GM12873 (cell line): Measurements from ENCODE around the gene MED13L.

Experiments
- TF ChIP-seq, protein P1 (sequence below): IDR thresholded peaks from 2 replicates; pipeline ENCODE4 v1.5.1; 2012; ENCODE audit warnings: low read depth, mild to moderate bottlenecking, moderate library complexity, low read length, control low read depth; ENCODE audit not compliant: insufficient read depth; ENCODE audit errors: missing control alignments

The MED13L gene

DNA sequence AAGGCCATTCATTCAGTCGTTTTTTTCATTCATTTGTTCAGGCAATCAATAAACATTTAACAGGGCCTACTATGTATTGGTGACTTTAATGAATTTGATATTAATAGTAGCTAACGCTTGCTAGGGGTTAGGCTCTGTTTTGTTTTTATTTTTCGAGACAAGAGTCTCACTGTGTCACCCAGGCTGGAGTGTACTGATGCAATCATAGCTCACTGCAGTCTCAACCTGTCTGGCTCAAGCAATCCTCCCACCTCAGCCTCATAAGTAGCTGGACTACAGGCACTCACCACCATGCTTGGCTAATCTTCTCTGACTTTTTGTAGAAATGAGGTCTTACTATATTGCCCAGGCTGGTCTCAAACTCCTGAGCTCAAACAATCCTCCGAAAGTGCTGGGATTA lies 25.6 kb upstream of the MED13L start:
- TF ChIP-seq, protein P1, sequence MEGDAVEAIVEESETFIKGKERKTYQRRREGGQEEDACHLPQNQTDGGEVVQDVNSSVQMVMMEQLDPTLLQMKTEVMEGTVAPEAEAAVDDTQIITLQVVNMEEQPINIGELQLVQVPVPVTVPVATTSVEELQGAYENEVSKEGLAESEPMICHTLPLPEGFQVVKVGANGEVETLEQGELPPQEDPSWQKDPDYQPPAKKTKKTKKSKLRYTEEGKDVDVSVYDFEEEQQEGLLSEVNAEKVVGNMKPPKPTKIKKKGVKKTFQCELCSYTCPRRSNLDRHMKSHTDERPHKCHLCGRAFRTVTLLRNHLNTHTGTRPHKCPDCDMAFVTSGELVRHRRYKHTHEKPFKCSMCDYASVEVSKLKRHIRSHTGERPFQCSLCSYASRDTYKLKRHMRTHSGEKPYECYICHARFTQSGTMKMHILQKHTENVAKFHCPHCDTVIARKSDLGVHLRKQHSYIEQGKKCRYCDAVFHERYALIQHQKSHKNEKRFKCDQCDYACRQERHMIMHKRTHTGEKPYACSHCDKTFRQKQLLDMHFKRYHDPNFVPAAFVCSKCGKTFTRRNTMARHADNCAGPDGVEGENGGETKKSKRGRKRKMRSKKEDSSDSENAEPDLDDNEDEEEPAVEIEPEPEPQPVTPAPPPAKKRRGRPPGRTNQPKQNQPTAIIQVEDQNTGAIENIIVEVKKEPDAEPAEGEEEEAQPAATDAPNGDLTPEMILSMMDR, result no peak

DNA sequence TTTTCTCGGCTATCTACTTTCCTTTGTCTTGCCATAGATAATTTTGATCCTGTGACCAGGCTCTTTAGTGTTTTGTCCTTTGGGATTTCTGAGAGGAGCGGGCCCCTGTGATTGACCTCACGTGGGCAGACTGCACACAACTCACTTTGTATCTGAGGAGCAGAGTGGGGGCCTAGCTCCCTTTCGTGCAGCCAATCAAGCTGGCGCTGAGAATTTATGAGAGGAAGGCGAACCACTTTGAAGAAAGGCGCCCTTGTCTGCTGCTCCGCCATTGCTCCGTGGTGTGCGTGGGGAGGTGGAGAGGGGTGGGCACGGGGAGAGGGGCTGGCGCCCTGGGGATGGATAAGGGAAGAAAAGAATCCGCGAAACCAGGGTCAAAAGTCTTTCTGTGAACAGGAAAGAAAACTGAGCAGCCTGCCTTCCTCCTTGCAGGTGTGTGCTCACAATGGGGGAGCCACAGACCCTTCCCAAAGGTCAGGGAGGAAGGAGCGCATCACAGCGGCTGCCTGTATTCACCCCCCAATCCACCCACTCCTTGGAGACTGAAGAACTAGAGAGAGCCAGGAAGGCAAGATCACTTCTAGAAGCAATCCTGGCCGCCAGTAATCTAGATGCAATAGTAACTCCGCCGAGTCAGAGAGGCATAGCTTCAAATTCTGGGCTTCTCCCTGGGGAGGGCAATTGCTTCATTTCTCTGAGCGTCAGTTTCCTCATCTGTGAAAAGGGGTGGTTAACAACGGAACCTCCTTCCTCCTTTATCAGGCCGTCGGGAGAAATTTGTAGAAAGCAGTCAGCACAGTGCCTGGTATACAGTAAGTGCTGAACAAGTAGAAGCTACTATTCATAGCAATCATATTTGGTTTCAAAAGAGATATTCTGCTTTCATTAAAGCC lies 24.9 kb upstream of the MED13L start:
- TF ChIP-seq, protein P1, result no peak

DNA sequence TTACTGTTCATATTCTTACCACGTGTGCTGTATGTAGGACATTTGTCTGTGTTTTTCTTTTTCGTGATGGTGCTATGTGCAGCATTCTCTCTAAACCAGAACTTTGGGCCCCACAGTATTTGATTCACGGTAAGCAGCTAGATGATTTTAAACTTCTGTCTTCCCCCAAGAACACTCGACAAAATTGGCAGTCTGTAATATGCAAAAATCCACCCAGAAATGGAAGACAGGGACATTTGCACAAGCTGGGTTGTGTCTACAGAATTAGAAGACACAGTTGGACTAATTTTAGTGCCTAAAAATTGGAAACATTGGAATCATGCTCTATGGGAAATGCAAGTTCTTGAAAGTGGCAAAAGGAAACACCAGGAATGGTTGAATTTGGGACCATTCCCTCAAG lies 24.1 kb upstream of the MED13L start:
- TF ChIP-seq, protein P1, result no peak

DNA sequence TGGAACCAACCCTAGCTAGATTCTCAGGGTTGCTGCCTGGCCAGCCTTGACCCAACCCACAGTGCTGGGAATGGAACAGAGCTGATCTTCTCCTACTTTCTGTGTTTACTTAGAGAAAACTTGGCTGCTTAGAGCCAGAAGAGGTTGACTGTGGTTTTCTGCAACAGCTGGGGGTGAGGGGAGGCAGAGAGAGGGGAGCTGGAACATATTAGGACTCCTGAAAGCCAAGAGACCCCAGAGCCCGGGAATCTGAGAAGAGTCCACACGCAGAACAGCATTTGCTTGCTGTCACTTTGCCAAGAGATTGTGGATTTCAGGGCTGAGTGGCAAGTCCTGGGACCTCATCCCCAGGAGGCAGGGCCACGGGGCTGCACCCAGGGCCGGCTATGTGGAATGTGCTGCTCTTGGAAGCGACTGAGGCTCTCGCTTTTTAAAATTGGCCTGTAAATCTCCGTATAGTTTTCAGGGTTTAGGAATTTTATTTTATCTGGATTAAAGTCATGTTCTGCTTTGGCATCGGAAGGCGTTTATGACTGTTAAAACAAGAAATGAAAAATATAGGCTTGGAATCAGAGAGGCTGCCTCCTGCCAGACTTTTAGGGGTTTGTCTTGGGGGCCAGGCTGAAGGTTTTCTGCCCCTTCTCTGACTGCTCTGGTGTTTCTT lies 22.3 kb upstream of the MED13L start:
- TF ChIP-seq, protein P1, result no peak

DNA sequence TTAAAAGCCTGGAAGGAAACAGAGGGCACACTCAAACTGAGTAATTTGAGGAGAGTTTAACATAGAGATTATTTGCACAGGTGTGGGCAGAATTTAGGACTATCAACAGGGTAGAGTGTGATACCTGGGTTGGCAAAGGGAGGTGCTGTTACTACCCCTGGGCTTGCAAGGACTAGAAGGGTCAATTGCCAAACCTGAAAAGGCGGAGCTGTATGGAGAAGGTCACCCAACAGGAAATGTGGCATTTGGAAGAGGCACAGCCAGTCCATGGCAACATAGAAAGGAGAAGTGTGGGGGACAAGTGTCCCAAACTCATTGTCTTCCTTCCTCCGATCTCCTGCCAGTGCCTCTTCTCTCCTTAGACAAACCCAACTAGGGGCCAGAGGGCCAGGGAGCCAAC lies 21.6 kb upstream of the MED13L start:
- TF ChIP-seq, protein P1, result no peak

DNA sequence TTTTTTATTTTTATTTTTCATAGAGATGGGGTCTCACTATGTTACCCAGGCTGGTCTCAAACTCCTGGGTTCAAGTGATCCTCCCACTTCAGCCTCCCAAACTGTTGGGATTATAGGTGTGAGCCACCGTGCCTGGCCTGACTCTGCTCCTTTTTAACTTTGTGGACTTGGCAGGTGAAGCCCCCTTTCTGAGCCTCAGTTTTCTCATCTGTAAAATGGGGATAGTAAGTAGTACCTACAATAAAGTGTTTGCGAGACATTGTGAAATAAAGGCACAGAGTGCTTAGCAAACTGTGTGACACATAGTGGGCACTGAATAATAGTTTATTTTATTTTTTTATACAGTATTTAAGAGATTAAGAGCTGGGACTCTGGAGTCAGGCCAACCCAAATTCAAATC lies 21.1 kb upstream of the MED13L start:
- TF ChIP-seq, protein P1, result no peak

DNA sequence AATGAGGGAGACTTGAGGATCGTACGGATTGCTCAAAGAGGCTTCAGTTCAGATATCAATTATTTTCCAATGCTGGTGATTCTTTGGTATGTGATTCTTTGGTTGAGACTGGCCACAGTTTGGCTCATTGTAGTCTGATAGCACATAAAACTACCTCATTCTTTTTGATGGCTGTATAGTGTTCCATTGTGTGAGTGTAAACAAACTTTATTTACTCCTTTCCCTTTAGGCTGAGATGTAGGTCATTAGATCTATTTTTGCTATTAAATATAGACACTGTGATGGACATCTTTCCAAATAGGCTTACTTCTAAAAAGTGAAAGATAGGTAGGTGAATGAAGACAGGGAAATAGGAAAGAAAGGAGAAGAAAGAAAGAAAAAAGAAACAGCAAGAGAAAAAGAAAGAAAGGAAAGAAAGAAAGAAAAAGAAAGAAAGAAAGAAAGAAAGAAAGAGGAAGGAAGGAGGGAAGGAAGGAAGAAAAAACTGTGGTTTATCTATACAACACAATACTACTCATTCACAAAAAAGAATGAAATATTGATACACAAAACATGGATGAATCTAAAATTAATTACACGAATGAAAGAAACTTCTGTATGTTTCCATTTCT lies 19.8 kb upstream of the MED13L start:
- TF ChIP-seq, protein P1, result no peak
